MCF 10A (cell line): ENCODE results near the gene AASDH. TPM values are rescaled to one million over a fixed set of nuclear protein-coding genes. Genes with fewer than 3 reads are reported as not detected.

Experiments used
- BruUV-seq: library from RNA; stranded (reverse); fragments of 400-500 nt; replicated peaks from 2 replicates; lab custom pipeline; 2021; lab: Mats Ljungman, UMichigan
- CTCF ChIA-PET: fragments of 300-600 bp; sonication (Branson Sonifier 250); formaldehyde crosslinking; extraction: SDS; loops from one replicate; lab custom pipeline; 2021; ENCODE audit warnings: antibody characterized with exemption, inconsistent platforms; lab: Yijun Ruan, JAX
- POLR2A ChIA-PET: fragments of 300-600, 350-650 bp; sonication (Branson Sonifier 250); formaldehyde crosslinking; extraction: SDS; loops from one replicate; lab custom pipeline; 2020; ENCODE audit warnings: antibody characterized with exemption, inconsistent platforms; lab: Yijun Ruan, JAX
- DNase-seq: peaks from one replicate; pipeline ENCODE4 v3.0.0-alpha.2; 2018; ENCODE audit not compliant: unreplicated experiment
- H3K27ac Mint-ChIP-seq: one replicate; pipeline ENCODE4 v1.8.0; 2022; ENCODE audit warnings: mild to moderate bottlenecking, low read depth, mixed read lengths; ENCODE audit not compliant: unreplicated experiment
- H3K27me3 Mint-ChIP-seq: one replicate; pipeline ENCODE4 v1.8.0; 2022; ENCODE audit warnings: mixed read lengths; ENCODE audit not compliant: insufficient read depth, unreplicated experiment
- H3K36me3 Mint-ChIP-seq: one replicate; pipeline ENCODE4 v1.8.0; 2022; ENCODE audit warnings: mild to moderate bottlenecking, moderate library complexity, mixed read lengths; ENCODE audit not compliant: insufficient read depth, unreplicated experiment
- H3K4me1 Mint-ChIP-seq: one replicate; pipeline ENCODE4 v1.8.0; 2022; ENCODE audit warnings: mixed read lengths; ENCODE audit not compliant: insufficient read depth, unreplicated experiment
- H3K4me3 Mint-ChIP-seq: one replicate; pipeline ENCODE4 v1.8.0; 2022; ENCODE audit warnings: mild to moderate bottlenecking, moderate library complexity, mixed read lengths; ENCODE audit not compliant: unreplicated experiment
- H3K9me3 Mint-ChIP-seq: one replicate; pipeline ENCODE4 v1.8.0; 2022; ENCODE audit warnings: mixed read lengths; ENCODE audit not compliant: unreplicated experiment
- CTCF ChIP-seq: fragments of 200-600 bp; IDR thresholded peaks from one replicate; pipeline ENCODE4 v1.8.0; 2022; ENCODE audit warnings: antibody characterized with exemption, mild to moderate bottlenecking; ENCODE audit not compliant: unreplicated experiment
- intact Hi-C: fragments of 100-400 bp; cut with micrococcal nuclease; formaldehyde crosslinking; loops from 2 replicates; pipeline ENCODE4 v1.14.1; 2022
- total RNA-seq: library from RNA; stranded (reverse); gene quantifications from 2 replicates; pipeline ENCODE4 v1.2.3, GENCODE V29; 2022

The AASDH gene
- total RNA-seq, 1 experiment from 2014 or later, result 10.8 TPM

GRCh38 chr4:56356650-56357049 lies 30.6 kb downstream of the AASDH start:
- Mint-ChIP-seq H3K27me3 (no peaks in the 10 kb centered on the region), H3K27ac (no peak overlapping the region), H3K4me3 (no peak overlapping the region), H3K4me1 (no peaks in the 10 kb centered on the region), H3K36me3 (peaks cover 31% of the 10 kb centered on the region), H3K9me3 (no peaks in the 10 kb centered on the region)
- intact Hi-C loops, result no loop called here
- BruUV-seq, result no TSS peak
- POLR2A ChIA-PET, result no interaction called here
- DNase-seq, result no peak
- TF ChIP-seq CTCF, result no peak
- CTCF ChIA-PET, result no interaction called here

DNA sequence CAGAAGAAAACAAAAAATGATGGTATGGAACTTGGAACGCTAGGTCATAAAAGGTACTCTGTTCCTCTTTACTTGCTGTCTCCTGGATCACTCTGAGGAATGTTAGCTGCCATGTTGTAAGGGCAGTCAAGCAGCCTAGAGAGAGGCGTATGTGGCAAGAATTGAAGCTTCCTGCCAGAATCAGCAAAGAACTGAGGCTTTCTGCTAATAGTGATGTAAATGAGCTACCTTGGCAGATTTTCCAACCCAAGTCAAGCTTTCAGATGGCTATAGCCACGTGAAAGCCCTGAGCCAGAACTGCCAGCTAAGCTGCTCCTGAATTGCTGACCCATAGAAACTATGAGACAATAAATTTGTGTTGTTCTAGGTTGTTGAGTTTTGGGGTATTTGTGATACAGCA lies 38.7 kb downstream of the AASDH start:
- intact Hi-C loops, result no loop called here
- peaks cover 49% of the 10 kb centered on the region for H3K36me3 Mint-ChIP-seq
- ChIA-PET POLR2A (no interaction called here), CTCF (no interaction called here)
- no peak for DNase-seq
- H3K4me1 Mint-ChIP-seq, result no peaks in the 10 kb centered on the region
- no peaks in the 10 kb centered on the region for H3K9me3 Mint-ChIP-seq
- H3K4me3 Mint-ChIP-seq, result no peak overlapping the region
- no TSS peak for BruUV-seq
- no peak for TF ChIP-seq CTCF
- H3K27me3 Mint-ChIP-seq, result no peaks in the 10 kb centered on the region
- H3K27ac Mint-ChIP-seq, result no peak overlapping the region

GRCh38 chr4:56345458-56345857 lies 41.8 kb downstream of the AASDH start:
- DNase-seq, result no peak
- POLR2A ChIA-PET, result interaction anchor here (0.9 kb wide), 1 partner anchor 42 kb away, joined by 3 read pairs; the partner anchor contains the start of gene AASDH
- Mint-ChIP-seq H3K27ac (no peak overlapping the region), H3K4me3 (no peak overlapping the region), H3K4me1 (no peaks in the 10 kb centered on the region), H3K27me3 (no peaks in the 10 kb centered on the region), H3K9me3 (no peaks in the 10 kb centered on the region), H3K36me3 (peaks cover 44% of the 10 kb centered on the region)
- CTCF ChIA-PET, result no interaction called here
- intact Hi-C loops, result no loop called here
- BruUV-seq, result no TSS peak
- no peak for TF ChIP-seq CTCF

DNA sequence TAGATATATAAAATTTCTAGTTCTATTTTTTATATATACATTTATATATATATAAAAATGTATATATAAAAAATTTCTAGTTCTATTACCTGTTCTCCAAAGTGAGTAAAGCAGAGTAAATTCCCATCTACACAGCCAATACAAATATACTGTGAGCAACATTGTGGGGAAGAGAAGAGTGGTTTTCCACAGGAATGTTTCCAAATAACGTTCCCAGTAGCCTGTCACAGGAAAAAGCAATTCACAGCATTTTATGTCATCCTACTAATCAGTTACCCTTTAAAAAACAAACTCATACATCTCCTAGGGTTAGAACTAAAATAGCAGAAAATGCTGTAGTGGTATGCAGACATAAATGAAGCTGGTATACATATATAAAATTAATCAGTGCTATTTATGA lies 44.5 kb downstream of the AASDH start:
- no peaks in the 10 kb centered on the region for H3K4me1 Mint-ChIP-seq
- intact Hi-C loops, result no loop called here
- ChIA-PET POLR2A (no interaction called here), CTCF (no interaction called here)
- H3K36me3 Mint-ChIP-seq, result peaks cover 24% of the 10 kb centered on the region
- H3K9me3 Mint-ChIP-seq, result no peaks in the 10 kb centered on the region
- no peak overlapping the region for H3K4me3 Mint-ChIP-seq
- no peak overlapping the region for H3K27ac Mint-ChIP-seq
- H3K27me3 Mint-ChIP-seq, result no peaks in the 10 kb centered on the region
- no peak for TF ChIP-seq CTCF
- no TSS peak for BruUV-seq
- no peak for DNase-seq
